Ishikawa (cell line): ENCODE results near the gene RBM20.

Experiments used
- CEBPB ChIP-seq: IDR thresholded peaks from 2 replicates; pipeline ENCODE4 v1.6.1; 2012
- CREB1 ChIP-seq: IDR thresholded peaks from 2 replicates; pipeline ENCODE4 v1.6.1; 2012; ENCODE audit warnings: low read depth
- EGR1 ChIP-seq: IDR thresholded peaks from 2 replicates; pipeline ENCODE4 v1.6.1; 2012
- EP300 ChIP-seq: IDR thresholded peaks from 2 replicates; pipeline ENCODE4 v1.6.1; 2012; ENCODE audit warnings: borderline replicate concordance
- FOXM1 ChIP-seq: IDR thresholded peaks from 2 replicates; pipeline ENCODE4 v1.6.1; 2012; ENCODE audit warnings: low read depth, borderline replicate concordance
- MAX ChIP-seq: IDR thresholded peaks from 2 replicates; pipeline ENCODE4 v1.6.1; 2012
- NFIC ChIP-seq: IDR thresholded peaks from 2 replicates; pipeline ENCODE4 v1.6.1; 2012
- RAD21 ChIP-seq: IDR thresholded peaks from 2 replicates; pipeline ENCODE4 v1.6.1; 2012; ENCODE audit warnings: low read depth
- TAF1 ChIP-seq: IDR thresholded peaks from 2 replicates; pipeline ENCODE4 v1.6.1; 2012; ENCODE audit warnings: low read depth, mild to moderate bottlenecking
- TCF12 ChIP-seq: IDR thresholded peaks from 2 replicates; pipeline ENCODE4 v1.6.1; 2012; ENCODE audit warnings: low read depth
- TEAD4 ChIP-seq: IDR thresholded peaks from 2 replicates; pipeline ENCODE4 v1.6.1; 2012
- YY1 ChIP-seq: IDR thresholded peaks from 2 replicates; pipeline ENCODE4 v1.6.1; 2012; ENCODE audit warnings: low read depth
- ZBTB7A ChIP-seq: IDR thresholded peaks from 2 replicates; pipeline ENCODE4 v1.6.1; 2012; ENCODE audit warnings: low read depth
- TF ChIP-seq, protein P1 (sequence below): IDR thresholded peaks from 2 replicates; pipeline ENCODE4 v1.6.1; 2012; ENCODE audit warnings: low read depth, mild to moderate bottlenecking
- TF ChIP-seq, protein P2 (sequence below): IDR thresholded peaks from 2 replicates; pipeline ENCODE4 v1.6.1; 2012

Gene RBM20

DNA sequence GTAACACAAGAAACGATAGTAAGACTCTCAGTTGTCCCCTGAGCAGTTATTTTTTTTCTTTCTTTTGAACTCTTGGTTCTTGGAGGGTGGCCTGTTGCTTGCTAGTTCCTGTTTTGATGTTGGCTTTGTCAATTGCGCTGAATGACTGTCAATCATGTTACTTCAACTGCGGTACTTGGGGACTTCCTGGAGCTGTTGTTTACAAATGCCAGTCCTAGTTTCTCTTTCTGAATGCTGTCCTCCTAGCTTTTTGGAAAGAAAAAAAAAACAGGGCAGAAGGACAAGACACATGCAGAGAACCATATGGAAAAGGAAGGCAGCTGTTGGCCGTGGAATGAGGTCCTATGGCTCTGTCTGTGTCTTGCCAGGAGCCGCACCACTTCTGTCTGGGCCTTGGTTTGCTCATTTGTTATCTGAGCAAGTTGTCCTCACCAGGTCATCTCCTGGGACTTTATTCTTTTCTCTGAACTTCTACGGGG is 220.6 kb downstream of the RBM20 start:
- no peak for TF ChIP-seq EGR1
- TF ChIP-seq RAD21 = no peak
- TF ChIP-seq EP300 = no peak
- TF ChIP-seq NFIC = no peak
- TF ChIP-seq ZBTB7A = no peak
- TF ChIP-seq TEAD4 = no peak
- TF ChIP-seq, protein P1, sequence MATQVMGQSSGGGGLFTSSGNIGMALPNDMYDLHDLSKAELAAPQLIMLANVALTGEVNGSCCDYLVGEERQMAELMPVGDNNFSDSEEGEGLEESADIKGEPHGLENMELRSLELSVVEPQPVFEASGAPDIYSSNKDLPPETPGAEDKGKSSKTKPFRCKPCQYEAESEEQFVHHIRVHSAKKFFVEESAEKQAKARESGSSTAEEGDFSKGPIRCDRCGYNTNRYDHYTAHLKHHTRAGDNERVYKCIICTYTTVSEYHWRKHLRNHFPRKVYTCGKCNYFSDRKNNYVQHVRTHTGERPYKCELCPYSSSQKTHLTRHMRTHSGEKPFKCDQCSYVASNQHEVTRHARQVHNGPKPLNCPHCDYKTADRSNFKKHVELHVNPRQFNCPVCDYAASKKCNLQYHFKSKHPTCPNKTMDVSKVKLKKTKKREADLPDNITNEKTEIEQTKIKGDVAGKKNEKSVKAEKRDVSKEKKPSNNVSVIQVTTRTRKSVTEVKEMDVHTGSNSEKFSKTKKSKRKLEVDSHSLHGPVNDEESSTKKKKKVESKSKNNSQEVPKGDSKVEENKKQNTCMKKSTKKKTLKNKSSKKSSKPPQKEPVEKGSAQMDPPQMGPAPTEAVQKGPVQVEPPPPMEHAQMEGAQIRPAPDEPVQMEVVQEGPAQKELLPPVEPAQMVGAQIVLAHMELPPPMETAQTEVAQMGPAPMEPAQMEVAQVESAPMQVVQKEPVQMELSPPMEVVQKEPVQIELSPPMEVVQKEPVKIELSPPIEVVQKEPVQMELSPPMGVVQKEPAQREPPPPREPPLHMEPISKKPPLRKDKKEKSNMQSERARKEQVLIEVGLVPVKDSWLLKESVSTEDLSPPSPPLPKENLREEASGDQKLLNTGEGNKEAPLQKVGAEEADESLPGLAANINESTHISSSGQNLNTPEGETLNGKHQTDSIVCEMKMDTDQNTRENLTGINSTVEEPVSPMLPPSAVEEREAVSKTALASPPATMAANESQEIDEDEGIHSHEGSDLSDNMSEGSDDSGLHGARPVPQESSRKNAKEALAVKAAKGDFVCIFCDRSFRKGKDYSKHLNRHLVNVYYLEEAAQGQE = no peak
- no peak for TF ChIP-seq YY1
- no peak for TF ChIP-seq MAX
- no peak for TF ChIP-seq TCF12

DNA sequence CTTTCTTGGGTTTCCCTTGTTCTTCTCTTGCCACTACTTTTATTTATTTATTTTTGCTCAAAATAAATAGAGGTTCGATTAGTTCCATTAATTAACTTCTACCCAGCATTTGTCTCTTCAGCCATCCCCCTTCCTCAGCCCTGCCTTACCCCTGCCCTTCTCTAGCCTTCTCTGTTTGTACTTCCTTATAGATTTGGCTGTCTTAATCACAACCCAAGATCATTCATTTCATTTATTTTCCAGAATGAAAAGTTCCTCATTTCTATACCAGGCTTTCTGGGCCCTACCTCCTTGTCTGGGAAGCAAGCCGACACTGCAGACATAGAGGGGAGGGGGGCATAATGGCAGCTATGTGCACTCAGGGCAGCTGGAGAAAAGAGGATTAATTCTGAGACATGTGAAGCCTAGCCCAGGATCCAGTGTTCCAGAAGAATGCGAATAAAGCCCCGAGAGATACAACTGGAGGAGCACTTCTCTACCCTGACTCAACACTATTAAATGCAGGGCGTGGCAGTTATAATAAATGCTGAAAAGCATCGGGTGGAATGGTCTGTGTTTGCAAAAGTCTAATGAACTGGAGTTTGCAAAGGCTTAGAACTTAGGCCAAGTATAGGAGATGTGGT is 221.2 kb downstream of the RBM20 start:
- TF ChIP-seq RAD21 (no peak), MAX (no peak), YY1 (no peak), ZBTB7A (no peak), TEAD4 (peak; percentile 48; the same call in 1 of the 2 replicates), EP300 (no peak), TCF12 (0 out of 2 replicates have a peak, but pooled peaks have one; percentile 12)
- TF ChIP-seq, protein P1 = no peak

- TF ChIP-seq FOXM1 = no peak
- TF ChIP-seq TEAD4 = no peak
- TF ChIP-seq, protein P2, sequence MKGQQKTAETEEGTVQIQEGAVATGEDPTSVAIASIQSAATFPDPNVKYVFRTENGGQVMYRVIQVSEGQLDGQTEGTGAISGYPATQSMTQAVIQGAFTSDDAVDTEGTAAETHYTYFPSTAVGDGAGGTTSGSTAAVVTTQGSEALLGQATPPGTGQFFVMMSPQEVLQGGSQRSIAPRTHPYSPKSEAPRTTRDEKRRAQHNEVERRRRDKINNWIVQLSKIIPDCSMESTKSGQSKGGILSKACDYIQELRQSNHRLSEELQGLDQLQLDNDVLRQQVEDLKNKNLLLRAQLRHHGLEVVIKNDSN = peak; percentile 43; the same call in 1 of the 2 replicates
- 0 out of 2 replicates have a peak, but pooled peaks have one; percentile 5 for TF ChIP-seq NFIC
- TF ChIP-seq CREB1 = no peak
Observed at GRCh38 chr10:110865809-110866482, 221.8 kb downstream of the RBM20 start.

- TF ChIP-seq TAF1 = no peak
- TF ChIP-seq NFIC = no peak
- TF ChIP-seq, protein P2 = no peak
- TF ChIP-seq RAD21 = no peak
Observed at GRCh38 chr10:110867807-110868465, 223.8 kb downstream of the RBM20 start.

DNA sequence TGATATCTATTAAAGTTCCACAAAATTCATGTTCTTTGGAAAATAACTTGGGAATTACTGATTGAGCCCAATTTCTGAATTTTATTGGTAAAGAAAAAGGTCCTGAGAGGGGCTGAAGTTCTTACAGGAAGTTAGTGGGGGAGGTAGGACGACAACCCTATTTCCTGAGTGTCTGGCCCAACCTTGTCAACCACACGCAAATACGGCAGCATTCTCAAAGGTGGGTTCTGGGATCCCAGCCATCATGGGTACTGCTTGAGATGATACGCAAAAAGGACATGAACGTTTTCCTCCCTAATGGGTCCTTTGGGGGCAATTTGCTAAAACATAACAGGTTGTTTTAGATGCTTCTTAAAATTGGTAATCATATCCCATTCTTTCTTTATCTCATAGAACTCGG is 224.8 kb downstream of the RBM20 start:
- no peak for TF ChIP-seq MAX
- TF ChIP-seq CREB1 = no peak
- no peak for TF ChIP-seq YY1
- no peak for TF ChIP-seq FOXM1
- no peak for TF ChIP-seq NFIC
- no peak for TF ChIP-seq EGR1

DNA sequence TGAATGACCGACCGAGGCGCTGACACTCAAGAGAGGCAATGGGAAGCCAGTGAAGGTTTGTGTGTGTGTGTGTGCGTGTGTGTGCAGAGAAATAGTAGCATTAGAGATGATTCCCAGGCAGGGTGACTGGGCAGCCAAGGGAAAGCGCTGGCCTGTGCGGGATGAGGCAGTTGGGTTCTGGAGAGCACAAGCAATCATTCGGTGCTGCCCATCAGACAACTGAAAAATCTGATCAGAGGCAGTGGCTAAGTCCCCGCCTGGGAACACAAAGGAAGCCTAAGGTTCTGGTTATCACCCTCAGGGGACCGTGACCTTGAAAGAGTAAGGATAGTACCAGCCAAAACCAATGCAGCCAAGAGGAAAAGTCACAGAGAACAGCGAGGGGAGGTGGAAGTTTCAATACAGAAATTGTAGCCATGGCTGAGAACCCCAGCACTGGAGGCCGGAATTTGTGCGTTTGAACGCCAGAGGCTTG is 226.7 kb downstream of the RBM20 start:
- TF ChIP-seq ZBTB7A (no peak), EP300 (no peak), CEBPB (no peak), EGR1 (no peak), FOXM1 (no peak), TAF1 (no peak), YY1 (no peak), NFIC (no peak), MAX (no peak)
- TF ChIP-seq, protein P1 = no peak
- TF ChIP-seq, protein P2 = no peak
